Adipose tissue (tissue), 3 donors: ENCODE results near the gene NDUFS7. TPM values are rescaled to one million over a fixed set of nuclear protein-coding genes. Genes with fewer than 3 reads are reported as not detected.

Experiments used
- H3K27ac ChIP-seq: one replicate; pipeline ENCODE4 v1.5.1; 2013; ENCODE audit warnings: low read depth, low read length
- WGBS, 3 donors: extraction: QIAGEN DNeasy Blood & Tissue Kit; methylation state at CpG; one replicate each; pipeline ENCODE4 v1.1.7; 2013; 5-methylcytosine and 5-hydroxymethylcytosine counted together
- polyA plus RNA-seq, 3 donors: library from polyadenylated mRNA; stranded (reverse); fragments of 200-250 nt; gene quantifications; one replicate each; pipeline ENCODE4 v1.2.3, GENCODE V29; 2013
- donor health status: healthy with polysubstance abuse.
- donor health status: Bipolar disorder and iron deficiency.
- donor health status: healthy.

The NDUFS7 gene
- polyA plus RNA-seq, 3 donors: 97.5 to 211 (median 110) TPM

DNA sequence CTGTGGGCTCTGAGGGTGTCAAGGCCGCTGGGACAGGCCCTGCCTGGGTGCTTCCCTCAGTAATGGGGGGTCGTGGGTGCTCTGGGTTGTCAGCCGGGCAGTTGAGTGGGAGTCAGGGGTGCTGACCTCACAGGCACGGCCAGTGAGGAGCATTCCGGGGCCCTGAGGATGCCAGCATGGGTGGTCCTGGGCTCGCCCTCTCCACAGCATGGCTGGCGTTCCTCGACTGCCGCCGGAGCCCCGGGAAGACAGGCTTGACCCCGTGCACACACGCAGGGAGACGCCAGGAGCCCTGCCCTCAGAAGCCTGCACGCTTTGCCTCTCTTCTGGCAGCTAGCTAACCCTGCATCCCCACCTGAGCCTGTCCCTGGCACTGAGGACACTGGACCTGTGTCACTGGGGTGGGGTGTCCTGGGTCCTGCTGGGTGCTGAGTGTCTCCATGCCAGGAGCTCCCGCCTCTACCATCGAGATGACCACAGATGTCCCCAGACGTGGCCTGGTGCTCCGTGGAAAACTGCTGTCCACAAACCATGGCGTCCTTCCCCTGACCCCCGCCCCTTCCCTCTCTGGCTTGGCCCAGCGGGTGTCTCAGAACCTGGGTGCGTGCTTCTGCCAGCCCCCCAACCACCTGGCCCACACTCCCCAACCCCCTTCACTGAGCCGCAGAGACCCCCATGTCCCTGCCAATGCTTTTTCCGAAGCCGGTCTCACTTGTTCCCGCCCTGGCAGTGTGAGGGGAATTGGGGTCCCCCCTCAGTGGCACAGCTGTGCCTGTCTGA lies 4.4 kb upstream of the NDUFS7 start:
- 80 to 85% (median 80%) methylated on average over 26 to 27 of the region's 27 CpGs for WGBS, 3 donors
- no peak overlapping the region for H3K27ac ChIP-seq

DNA sequence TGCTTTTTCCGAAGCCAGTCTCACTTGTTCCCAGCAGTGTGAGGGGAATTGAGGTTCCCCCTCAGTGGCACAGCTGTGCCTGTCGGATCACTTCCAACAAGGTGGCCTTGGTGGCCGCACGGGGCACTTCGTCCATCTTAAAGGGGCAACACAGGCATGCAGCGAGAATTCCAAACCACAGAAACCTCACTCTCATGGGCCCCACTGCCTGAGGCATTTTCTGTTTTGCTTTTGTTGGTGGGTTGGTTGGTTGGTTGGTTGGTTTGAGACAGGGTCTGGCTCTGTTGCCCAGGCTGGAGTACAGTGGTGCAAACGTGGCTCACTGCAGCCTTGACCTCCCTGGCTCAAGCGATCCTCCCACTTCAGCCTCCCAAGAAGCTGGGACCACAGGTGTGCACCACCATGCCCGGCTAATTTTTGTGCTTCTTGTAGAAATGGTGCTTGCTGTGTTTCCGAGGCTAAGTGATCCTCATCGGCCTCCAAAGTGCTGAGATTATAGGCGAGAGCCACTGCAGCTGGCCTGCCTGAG lies 3.7 kb upstream of the NDUFS7 start:
- no peak overlapping the region for H3K27ac ChIP-seq
- 46 to 78% (median 74%) methylated on average over 12 of the region's 12 CpGs for WGBS, 3 donors

DNA sequence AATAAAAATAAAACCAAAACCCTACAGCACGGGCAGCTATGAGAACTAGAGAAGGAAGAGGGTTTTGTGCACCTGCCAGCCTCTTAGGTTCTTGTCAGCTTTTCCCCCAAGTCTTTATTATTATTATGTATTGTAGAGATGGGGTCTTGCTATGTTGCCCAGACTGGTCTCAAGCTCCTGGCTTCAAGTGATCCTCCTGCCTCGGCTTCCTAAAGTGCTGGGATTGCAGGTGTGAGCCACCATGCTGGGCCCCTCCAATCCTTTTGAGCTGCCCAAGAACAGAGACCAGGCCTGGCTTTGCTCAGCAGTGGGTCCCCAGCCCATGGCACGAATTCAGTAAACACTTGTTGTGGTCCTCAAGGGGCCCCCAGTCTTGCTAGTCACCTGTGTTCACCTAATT lies 1.5 kb upstream of the NDUFS7 start:
- WGBS, 3 donors: 76 to 86% (median 81%) methylated on average over 3 of the region's 3 CpGs
- H3K27ac ChIP-seq: no peak overlapping the region

DNA sequence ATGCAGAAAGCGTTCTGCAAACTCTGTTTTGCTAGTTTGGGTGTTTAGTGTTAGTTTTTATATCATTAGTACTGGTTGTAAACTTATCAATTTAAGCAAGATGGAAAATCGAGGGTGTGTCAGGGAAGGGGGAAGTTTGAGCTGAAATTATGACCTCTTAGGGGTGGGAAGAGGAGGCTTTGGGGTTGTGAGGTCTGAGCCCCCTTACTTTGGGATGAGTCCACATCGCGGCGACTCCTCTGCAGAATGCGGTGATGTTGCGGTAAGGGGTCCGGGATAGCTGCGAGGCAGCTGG lies 743 bp upstream of the NDUFS7 start:
- H3K27ac ChIP-seq: no peak overlapping the region
- 13 to 14% (median 14%) methylated on average over 9 of the region's 9 CpGs for WGBS, 3 donors

DNA sequence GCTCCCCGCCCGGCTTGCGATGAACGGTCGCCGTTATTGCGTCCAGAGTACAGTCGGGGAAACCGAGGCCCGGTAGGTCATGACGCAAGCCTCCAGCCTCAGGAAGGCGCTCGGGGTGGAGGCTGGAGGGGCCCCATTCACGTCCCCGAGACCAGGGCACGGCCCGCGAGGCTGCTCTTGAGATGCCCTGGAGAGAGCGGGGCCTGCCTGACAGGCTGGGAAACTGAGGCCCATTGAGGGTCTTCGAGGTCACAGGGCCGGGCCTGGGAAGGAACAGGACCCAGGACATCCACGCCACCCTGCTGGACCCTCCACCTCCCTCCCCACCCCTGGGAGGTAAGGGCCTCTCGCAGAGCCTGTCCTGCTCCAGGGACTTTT lies 367 bp downstream of the NDUFS7 start:
- H3K27ac ChIP-seq: no peak overlapping the region
- WGBS, 3 donors: 0 to 1% (median 1%) methylated on average over 23 of the region's 23 CpGs

DNA sequence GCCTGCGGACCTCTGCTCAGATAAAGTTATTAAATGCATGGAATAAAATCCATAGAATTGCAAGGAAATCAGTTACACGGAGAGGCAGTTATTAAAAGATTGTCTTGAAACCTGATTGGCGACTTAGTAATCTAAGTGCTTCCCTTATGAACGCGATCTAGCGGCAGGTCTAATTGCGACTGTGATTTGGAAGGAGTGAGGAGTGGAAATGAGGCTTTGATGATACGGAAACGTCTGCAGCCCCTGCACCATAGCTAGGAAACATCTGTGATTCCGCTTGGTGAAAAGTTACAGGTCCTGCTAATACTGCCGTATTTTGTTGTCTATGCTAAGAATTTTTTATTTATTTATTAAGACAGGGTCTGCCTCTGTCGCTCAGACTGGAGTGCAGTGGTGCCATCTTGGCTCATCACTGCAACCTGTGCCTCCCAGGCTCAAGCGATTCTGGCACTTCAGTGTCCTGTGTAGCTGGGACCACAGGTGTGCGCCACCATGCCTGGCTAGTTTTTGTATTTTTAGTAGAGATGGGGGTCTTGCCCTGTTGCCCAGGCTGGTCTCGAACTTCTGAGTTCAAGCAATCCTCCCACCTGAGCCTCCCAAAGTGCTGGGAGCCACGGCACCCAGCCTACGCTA lies 887 bp downstream of the NDUFS7 start:
- H3K27ac ChIP-seq: no peak overlapping the region
- 29 to 31% (median 30%) methylated on average over 17 of the region's 17 CpGs for WGBS, 3 donors

DNA sequence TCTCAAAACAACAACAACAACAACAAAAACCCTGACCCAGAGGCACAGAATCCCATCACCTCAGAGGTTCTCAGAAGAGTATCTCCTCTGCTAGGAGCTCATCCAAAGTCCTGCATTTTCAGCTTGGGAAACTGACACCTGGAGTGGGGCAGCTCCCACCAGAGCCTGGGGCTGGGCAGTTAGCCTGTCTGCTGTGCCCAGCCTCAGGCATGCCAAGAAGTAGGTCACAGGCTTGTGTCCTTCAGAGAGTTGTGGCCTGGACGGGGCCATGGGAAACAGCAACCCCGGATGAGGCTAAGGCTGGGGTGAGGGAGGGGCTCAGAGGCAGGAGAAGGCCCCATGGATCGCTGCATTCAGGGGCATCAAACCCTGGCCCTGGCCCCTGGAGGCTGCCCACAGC lies 2.1 kb downstream of the NDUFS7 start:
- WGBS, 3 donors: 58 to 96% (median 86%) methylated on average over 3 of the region's 3 CpGs
- no peak overlapping the region for H3K27ac ChIP-seq

DNA sequence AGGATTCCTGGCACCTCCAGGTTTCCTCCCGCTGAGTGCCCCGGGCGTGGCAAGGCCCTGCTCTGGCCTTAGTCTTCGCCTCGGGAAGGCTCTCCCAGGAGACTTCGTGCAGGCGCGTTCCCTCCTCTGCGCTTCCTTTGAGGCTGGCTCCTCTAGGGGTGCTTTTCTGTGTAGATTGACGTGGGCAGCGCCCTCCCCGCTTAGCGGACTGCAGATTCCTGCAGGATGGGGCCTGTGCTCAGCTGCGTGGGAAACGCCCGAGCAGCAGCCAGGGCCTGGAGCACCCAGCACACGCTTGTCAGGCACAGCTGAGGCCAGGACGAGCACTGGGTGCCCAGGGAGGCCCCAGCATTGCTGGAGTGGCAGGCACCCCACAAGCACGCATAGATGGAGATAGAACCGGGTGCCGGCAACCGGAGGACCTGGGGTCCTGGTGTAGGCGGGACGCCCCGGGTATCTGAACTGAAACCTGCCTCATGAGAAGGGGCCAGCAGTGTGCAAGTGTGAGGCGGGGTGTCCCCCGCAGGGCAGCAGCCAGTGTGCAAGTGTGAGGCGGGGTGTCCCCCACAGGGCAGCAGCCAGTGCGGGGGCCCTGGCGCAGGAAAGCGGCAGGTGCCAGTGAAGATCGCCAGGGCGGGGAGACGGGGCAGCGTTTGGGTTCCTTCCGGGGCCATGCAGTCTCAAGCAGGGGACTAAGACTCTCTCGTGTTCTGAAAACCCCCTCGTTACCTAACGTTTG lies 3.4 kb downstream of the NDUFS7 start:
- no peak overlapping the region for H3K27ac ChIP-seq
- WGBS, 3 donors: 89 to 90% (median 90%) methylated on average over 39 of the region's 39 CpGs

DNA sequence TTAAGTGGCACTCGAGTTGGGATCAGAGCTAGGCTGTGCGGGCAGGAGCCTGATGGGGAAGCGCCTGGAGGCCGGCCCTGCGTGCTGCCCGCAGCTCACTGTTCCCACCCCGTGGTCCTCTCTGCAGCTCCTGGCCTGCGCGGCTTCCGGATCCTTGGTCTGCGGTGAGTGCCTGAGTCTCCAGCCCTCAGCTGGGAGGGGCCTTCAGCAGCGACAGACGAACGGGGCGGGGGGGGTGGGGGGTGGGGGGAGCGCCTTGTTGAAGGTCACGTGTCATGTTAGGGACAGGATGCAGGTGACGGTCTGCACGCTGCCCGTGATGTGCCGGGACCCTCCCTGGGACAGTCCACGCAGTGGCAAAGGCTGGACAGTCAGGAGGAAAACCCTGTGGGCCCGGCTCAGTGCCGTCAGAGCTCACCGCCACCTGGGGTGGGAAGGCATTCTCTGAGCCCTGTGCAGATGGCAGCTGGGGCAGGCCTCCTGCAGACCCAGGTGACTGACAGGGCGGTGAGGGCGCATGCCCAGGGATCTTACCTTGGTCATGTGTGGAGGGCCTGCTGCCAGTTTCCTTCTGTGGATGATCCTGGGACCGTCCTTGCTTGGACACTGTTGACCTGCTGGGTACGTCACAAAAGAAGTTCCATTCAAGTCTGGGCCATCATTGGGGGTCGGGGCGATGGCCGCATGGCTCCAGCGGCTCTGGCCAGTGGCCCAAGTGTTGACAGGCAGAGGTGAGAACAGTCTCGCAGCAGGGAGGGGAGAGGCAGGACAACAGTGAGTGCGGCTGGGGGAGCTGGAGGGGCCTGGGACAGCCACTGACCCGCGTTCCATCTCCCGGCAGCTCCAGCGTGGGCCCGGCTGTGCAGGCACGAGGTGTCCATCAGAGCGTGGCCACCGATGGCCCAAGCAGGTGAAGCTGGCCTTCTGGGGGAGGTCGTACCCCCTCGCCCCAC lies 4.3 kb downstream of the NDUFS7 start:
- H3K27ac ChIP-seq: no peak overlapping the region
- 75 to 89% (median 88%) methylated on average over 39 to 45 of the region's 45 CpGs for WGBS, 3 donors

DNA sequence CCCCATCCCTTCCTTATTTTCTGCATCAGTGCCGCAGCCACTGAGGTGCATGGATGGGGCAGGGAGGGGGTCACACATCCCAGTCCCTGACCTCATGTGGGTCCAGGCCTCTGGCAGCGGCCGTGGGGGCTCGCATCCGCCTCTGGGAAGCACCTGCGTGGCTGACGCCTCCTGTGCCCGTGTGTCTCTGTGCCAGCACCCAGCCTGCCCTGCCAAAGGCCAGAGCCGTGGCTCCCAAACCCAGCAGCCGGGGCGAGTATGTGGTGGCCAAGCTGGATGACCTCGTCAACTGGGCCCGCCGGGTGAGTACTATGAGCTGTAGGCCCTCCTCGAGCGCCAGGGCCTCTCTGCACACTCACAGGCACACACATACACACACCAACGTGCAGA lies 4.9 kb downstream of the NDUFS7 start:
- 84 to 92% (median 90%) methylated on average over 17 of the region's 17 CpGs for WGBS, 3 donors

DNA sequence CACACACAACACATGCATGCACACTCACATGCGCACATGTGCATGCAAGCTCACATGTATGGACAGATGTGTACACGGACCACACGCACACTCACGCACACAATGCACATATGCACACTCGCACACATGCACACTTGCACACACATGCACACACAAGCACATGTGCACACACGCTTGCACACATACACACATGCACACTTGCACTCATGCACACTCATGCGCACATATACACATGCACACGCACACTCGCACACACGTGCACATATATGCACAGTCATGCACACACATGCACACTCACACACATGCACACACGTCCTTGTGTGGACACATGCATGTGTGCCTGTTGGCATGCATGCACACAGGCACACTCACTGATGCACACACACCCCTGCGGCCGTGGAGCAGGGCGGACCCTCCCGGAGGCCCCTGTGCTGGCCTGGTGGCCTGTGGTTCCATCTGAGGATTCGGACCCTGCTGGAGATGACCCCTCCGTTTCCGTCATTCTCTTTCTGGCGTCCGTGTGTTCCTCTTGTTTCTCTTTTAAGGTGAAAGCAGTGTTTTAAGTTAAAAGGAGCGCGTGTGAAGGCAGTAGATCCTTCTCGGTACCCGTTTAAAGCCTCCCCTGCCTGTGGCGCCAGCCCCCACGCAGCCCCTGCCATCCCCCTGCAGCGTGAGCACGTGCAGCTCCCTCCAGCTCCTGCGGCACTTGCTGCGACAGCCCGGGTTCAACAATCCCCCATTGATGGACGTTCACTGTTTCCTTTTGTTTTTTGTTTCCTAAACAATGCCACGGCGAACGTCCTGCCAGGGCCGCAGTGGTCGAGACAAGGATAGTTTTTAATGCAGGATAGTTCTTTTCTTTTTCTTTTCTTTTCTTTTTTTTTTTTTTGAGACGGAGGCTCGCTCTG lies 5.6 kb downstream of the NDUFS7 start:
- WGBS, 3 donors: 92% methylated on average over 39 of the region's 39 CpGs
- H3K27ac ChIP-seq: no peak overlapping the region

More for the DNA sequence above, 4.9 kb downstream of the NDUFS7 start:
- no peak overlapping the region for H3K27ac ChIP-seq

DNA sequence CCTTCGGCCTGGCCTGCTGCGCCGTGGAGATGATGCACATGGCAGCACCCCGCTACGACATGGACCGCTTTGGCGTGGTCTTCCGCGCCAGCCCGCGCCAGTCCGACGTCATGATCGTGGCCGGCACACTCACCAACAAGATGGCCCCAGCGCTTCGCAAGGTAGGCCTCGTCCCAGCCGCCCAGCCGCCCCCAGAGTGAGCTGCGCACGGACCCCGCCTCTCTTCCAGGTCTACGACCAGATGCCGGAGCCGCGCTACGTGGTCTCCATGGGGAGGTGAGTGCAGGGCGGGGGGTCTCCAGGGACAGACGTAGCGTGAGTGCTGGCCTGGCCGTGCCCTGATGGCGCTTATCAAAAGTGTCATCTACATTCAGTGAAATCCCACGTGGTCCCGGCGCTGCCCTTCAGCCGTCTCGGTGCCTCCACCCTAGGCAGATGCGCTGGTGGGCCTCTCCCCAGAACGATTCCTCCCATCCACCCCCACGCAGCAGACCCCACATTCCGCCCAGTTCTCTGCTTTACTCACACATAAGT lies 7.2 kb downstream of the NDUFS7 start:
- H3K27ac ChIP-seq: no peak overlapping the region
- WGBS, 3 donors: 93 to 96% (median 94%) methylated on average over 42 of the region's 42 CpGs

DNA sequence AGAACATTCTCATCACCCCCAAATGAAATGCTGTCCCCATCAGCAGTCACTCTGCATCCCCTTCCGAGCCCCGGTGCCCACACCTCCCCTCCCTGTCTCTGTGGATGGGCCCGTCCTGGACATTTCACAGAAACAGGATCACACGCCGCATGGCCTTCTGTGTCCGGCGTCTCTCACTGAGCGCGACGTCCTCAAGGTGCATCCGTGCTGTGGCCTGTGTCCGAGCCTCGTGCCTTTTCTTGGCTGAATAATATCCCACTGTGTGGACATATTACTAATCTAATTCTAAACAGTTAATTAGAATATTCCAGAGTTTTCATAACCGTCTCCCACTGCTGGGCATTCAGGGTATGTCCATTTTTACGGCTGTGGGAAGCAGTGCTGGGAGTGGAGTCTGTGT lies 8.7 kb downstream of the NDUFS7 start:
- 94 to 96% (median 95%) methylated on average over 15 of the region's 15 CpGs for WGBS, 3 donors

DNA sequence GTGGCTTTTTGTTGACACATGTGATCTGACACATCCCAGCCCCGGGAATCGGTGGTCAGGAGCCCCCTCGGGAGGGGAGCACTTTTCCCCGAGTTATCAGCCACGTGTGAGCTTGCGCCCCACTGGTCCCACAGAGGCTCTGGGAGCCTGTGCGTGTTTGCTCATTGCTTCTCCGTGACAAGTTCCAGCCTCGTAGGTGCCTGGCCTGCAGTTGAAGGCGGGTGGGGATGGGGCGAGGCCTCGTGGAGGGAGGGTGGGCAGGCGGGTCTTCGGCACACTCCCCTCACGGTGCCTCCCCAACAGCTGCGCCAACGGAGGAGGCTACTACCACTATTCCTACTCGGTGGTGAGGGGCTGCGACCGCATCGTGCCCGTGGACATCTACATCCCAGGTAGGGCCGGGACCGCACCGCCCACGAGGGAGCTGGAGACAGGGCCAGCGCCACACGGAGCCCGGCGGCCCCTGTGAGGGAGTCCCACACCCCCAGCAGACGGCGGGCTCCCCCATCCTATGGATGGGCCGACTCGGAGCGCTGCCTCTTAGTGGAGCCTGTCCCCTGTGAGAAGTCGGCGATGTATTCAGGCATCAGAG lies 9.3 kb downstream of the NDUFS7 start:
- H3K27ac ChIP-seq: no peak overlapping the region
- 92 to 94% (median 93%) methylated on average over 37 of the region's 37 CpGs for WGBS, 3 donors

More for the DNA sequence above, 8.7 kb downstream of the NDUFS7 start:
- no peak overlapping the region for H3K27ac ChIP-seq

DNA sequence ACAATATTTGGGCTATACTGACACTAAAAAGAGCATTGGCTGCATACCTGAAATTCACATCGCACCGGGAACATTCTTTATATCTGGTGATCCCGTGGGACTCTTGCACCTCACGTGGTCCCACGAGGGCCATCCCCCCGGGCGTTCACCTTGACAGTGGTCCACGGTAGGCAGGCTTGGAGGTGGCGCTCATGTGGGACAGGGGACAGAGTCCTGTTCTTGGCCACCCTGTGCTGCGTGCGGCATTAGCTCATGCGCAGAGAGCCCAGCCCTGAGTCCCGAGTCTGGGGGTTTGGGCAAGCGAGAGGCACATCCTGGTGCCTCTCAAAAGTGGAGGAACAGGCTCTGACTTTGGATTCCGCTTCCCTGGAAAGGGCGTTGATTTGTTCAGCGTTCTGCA lies 10.1 kb downstream of the NDUFS7 start:
- WGBS, 3 donors: 81 to 91% (median 90%) methylated on average over 17 of the region's 17 CpGs

DNA sequence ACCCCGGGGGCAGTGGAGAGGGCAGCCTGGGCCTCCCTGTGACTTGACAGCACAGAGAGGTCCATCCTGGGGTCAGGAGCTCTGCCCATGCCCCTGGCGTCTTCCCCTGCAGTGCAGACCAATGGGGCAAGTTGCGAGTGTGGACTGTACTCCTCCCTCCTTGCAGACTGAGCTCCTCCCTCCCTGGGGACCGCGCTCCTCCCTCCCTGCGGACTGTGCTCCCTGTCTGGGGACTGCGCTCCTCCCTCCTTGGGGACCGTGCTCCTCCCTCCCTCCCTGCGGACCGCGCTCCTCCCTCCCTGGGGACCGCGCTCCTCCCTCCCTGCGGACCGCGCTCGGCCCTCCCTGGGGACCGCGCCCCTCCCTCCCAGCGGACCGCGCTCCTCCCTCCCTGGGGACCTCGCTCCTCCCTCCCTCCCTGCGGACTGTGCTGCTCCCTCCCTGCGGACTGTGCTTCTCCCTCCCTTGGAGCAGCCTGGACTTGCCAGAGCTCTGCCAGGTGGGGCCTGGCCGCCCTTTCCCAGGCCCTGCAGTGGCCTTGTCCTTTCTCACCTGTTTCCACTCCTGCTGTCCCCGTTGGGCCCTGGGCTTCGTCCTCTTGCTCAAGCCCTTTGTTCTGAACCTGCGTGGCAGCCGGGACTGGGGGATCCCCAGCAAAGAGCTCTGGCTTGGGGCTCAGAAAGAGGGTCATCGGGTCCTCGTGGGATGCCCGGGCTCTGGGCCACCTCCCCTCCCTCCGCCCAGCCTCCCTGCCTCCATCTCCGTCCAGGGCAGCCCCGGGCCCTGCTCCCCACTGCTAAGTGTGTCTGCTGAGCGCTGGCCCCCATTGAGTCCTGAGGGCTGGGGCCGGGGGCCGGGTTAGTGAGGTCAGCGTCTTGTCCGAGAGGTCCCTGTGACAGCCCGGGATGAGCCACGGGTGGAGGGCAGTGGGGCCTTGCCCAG lies 10.8 kb downstream of the NDUFS7 start:
- 26 to 73% (median 71%) methylated on average over 39 to 43 of the region's 43 CpGs for WGBS, 3 donors
- H3K27ac ChIP-seq: no peak overlapping the region

More for the DNA sequence above, 10.1 kb downstream of the NDUFS7 start:
- H3K27ac ChIP-seq: no peak overlapping the region
